Activated gamma-delta T cell treated with anti-CD3 and anti-CD28 coated beads, Interleukin-2, amount 50 U/mL, for 16 hours (primary cell): ENCODE results near the gene CDHR5.
A peak's percentile ranks its signal among the peaks of the same experiment; 100 is the strongest.

Experiments used
- DNase-seq: peaks from one replicate; pipeline ENCODE4 v3.0.0-alpha.2; 2020; ENCODE audit warnings: low read depth

The CDHR5 gene

DNA sequence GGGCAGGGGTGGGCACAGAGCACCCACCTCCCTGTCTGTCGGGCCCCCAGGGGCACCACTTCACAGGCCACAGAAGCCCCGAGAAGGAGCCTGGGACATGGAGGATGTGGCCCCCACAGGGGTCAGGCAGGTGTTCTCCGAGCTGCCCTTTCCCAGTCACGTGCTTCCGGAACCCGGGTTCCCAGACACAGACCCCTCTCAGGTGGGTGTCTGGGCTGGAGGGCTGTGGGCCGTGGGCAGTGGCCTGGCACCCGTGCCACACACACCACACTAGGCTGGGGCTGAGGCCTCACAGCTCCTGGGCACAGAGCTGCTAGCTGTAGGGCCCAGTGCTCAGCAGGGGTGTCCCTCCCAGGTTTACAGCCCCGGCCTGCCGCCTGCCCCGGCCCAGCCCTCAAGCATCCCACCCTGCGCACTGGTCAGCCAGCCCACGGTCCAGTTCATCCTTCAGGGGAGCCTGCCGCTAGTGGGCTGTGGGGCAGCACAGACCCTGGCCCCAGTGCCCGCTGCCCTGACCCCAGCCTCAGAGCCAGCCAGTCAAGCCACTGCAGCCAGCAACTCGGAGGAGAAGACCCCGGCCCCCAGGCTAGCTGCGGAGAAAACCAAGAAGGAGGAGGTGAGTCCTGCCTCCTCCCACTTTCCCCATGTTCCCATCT is 14.5 kb downstream of the CDHR5 start:
- no peak for DNase-seq

DNA sequence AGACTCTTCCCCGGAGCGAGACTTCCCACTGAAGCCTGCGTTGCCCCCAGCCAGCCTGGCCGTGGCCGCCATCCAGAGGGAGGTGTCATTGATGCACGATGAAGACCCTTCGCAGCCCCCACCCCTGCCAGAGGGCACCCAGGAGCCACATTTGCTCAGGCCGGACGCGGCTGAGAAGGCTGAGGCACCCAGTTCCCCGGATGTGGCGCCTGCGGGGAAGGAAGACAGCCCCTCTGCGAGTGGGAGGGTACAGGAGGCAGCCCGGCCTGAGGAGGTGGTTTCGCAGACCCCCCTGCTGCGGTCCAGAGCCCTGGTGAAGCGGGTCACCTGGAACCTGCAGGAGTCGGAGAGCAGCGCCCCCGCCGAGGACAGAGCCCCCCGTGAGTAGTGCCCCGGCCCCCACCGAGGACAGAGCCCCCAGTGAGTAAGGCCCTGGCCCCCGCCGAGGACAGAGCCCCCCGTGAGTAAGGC is 15.4 kb downstream of the CDHR5 start:
- DNase-seq, result no peak

DNA sequence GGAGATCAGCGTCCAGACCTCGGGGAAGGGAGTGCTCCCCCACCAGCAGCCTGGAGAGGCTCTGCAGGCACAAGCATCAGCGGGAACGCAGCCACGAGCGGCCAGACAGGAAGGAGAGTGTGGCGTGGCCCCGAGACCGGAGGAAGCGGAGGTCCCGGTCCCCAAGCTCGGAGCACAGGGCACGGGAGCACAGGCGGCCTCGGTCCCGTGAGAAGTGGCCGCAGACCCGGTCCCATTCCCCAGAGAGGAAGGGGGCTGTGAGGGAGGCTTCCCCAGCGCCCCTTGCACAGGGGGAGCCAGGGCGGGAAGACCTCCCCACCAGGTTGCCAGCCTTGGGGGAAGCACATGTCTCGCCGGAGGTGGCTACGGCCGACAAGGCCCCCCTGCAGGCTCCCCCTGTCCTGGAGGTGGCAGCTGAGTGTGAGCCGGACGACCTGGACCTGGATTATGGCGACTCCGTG is 15.9 kb downstream of the CDHR5 start:
- no peak for DNase-seq

DNA sequence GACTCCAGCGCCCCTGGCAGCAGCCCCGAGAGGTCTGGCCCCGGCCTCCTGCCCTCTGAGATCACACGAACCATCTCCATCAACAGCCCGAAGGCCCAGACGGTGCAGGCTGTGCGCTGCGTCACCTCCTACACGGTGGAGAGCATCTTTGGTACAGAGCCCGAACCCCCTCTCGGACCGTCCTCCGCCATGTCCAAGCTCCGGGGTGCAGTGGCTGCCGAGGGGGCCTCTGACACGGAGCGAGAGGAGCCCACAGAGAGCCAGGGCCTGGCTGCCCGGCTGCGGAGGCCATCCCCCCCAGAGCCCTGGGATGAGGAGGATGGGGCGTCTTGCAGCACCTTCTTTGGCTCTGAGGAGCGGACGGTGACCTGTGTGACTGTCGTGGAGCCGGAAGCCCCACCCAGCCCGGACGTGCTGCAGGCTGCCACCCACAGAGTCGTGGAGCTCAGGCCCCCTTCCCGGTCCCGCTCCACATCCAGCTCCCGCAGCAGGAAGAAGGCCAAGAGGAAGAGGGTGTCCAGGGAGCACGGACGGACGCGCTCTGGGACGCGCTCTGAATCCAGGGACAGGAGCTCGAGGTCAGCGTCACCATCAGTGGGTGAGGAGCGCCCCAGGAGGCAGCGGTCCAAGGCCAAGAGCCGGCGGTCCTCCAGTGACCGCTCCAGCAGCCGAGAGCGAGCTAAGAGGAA is 16.6 kb downstream of the CDHR5 start:
- no peak for DNase-seq

GRCh38 chr11:607020-607780 is 17.6 kb downstream of the CDHR5 start:
- DNase-seq, result no peak

- no peak for DNase-seq
These were observed 18.5 kb downstream of the CDHR5 start for GRCh38 chr11:606245-606644.

DNA sequence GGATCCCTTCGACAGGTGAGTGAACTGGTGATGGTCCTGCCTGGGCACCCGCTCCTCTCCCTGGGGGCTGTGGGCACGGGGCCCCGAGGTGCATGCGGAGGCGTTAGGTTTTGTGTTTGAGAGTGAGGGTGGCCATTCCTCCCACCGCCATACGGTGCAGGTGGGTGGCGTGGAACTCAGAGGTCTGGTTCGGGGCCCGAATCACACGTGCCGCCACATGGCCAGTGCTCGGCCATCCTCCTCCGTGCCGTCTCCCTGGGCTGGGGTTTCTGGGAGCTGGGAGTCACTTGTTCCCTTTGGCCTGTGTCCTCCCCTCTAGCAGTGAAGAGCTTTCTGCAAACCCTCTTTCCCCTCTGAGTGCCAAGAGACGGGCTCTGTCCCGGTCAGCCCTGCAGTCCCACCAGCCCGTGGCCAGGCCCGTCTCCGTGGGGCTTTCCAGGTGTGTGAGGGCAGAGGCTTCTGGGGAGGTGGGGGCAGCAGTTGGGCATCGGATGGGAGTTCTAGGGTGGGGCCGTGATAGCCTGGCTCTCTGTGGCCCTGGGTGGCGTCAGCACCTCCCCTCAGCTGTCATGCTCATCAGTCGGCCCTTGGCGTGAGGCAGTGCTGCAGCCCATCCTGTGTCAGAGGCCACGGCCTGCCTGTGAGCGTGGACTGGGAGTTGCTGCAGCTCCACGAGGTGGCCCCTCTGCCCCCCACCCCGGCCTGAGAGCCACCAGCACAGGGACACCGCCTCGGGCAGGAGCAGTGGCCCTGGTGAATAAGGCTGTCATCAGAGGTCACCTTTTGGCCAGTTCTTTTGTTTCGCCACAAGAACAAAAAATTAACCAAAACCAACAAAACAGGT is 19.2 kb downstream of the CDHR5 start:
- DNase-seq, result no peak

DNA sequence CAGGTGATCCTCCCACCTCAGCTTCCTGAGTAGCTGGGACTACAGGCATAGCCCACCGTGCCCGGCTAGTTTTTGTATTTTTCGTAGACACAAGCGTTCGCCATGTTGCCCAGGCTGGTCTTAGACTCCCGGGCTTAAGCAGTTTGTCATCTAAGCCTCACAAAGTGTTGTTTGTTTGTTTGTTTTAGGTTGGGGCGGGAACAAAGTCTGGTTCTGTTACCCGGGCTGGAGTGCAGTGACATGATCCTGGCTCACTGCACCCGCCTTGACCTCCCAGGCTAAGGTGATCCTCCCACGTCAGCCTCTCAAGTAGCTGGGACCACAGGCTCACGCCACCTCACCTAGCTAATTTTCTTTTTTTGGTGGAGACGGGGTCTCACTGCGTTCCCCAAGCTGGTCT is 21.6 kb downstream of the CDHR5 start:
- no peak for DNase-seq

GRCh38 chr11:601573-602245 is 23.0 kb downstream of the CDHR5 start:
- no peak for DNase-seq

DNA sequence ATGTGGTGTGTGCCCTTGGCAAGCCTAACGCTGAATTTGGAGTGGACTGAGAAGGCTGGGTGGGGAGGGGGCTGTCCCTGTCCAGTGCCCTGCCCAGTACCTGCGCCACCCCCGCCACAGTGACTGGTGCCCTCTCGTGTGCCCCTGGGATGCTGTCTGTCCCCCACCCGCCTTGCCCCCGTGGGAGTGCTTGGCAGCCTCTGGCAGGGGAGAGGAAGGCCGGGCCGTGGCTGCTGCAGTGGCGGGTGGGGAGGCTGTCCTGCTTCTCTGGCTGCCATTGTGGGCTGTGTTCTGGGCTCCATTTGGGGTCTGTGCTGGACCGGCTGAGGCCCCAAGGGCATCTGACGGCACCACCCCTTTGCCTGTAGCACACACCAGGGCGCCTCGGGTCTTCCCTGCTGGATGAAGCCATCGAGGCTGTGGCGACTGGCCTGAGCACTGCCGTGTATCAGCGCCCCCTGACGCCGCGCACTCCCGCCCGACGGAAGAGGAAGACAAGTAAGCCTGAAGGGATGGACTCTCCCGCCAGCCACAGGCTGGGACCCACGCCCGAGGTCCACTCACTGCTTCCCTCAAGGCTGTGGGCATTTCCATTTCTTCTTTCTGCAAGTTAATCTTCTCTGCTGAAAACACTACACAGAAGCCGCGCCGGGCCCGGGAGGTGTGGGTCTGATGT is 26.6 kb downstream of the CDHR5 start:
- DNase-seq, result no peak

DNA sequence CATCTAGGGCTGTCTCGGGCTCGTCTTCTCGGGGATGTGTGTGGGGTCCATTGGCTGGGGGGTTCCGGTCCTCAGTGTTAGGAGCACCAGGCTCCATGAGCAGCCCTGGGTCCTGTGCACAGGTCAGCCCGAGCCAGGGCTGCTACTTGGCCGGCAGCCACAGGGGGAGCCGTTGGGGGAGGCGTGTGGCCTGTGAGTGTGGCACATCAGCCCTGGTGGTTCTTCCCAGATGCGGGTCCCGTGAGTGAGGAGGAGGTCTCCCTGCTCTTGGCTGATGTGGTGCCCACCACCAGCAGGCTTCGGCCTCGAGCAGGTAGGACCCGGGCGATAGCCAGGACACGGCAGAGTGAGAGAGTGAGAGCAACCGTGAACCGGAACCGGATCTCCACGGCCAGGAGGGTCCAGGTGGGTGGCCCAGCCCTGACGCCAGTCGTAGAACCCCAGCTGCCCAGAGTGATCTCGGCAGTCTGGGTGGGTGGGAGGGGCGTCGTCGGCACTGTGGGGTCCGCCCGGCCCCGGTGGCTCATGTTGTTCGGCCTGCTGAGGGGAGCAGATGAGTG is 27.5 kb downstream of the CDHR5 start:
- DNase-seq, result no peak

DNA sequence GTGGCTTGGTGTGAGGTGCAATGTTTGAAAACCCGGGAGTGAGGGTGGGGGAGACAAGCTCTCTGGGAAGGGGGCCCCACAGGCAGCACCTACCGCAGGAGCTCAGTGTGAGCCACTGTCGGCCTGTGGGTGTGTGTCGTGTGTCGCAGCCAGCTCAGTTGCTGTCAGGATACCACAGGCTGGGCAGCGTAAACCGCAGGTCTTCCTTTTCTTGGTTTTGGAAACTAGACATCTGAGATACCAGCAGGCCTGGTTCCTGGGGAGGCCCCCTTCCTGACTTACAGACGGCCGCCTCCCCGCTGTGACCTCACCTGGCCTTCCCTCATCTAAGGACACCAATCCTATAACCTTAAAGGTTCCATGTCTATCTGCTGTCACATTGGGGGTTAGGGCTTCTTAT is 28.4 kb downstream of the CDHR5 start:
- DNase-seq, result no peak

- DNase-seq, result no peak
These were observed 29.4 kb downstream of the CDHR5 start for GRCh38 chr11:595400-595799.

GRCh38 chr11:593347-593746 is 31.4 kb downstream of the CDHR5 start:
- DNase-seq, result no peak

GRCh38 chr11:592918-593317 is 31.8 kb downstream of the CDHR5 start:
- no peak for DNase-seq

DNA sequence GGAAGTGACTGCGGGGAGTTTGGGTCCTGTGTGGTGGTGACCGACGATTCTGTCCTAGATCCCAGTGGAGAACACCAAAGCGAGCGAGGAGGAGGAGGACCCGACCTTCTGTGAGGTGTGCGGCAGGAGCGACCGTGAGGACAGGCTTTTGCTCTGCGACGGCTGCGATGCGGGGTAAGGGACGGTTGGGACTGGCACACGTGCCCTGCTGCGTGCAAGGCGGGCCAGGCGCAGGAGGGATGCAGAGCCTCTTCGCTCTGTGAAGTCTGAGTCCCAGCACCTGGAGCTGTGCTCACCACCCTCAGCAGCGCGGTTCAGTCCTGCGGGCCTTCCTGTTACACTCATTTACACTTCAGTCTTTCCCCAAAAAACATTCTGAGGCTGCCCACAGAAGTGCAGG is 32.3 kb downstream of the CDHR5 start:
- DNase-seq, result no peak

- DNase-seq, result no peak
These were observed 33.8 kb downstream of the CDHR5 start for GRCh38 chr11:590997-591396.

- DNase-seq, result no peak
These were observed 35.0 kb downstream of the CDHR5 start for GRCh38 chr11:589798-590197.

DNA sequence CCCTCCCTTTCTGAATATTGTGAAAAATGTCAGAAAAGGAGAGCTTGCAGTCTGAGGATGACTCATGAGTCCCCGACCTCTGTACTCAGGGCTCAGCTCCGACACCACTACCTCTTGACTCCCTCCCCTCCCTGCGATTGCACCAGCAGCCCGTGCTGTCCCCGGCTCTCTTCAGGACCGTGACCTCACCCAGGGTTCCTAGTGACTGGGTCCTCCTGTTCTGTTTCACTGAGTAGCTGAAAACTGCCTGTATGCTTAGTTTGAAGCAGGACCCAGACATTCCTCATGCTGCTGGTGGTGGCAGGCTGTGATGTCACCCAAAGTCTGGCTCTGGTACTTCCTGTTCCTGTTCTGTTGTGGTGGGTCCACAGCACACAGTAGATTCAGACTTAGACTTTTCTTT is 36.8 kb downstream of the CDHR5 start:
- peak; percentile 42 for DNase-seq

DNA sequence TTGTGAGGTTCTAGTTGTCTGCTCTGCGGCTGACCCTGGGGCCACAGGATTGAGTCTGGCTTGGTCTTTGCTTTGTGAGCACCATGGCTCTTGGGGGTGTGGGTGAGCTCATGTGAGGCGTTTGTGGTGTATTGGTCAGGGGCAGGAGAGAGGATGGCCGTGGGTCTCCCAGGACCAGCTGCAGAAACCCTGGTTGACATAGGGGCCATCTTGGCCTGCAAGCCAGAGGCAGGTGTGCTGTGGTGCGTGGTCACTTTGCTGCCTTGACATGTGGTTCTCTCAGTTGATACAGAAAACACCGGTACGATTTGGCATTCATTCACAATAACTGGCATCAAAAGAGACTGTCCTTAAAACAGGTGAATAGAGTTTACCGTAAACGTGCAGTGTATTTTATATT is 37.2 kb downstream of the CDHR5 start:
- DNase-seq, result no peak
